T-helper 2 cell treated with Interferon-gamma antibody and Interleukin-4, amounts not matched to agents 100 ng/mL and 5 ng/mL, for 36 hours (primary cell): ENCODE results near the gene PABPC1L2A. TPM values are rescaled to one million over a fixed set of nuclear protein-coding genes. Genes with fewer than 3 reads are reported as not detected.
"Not testable (repeated sequence)": the region's sequence is repeated elsewhere in the genome, so short reads cannot be mapped to it uniquely, and the experiment has no call there.

ENCODE experiments used
- intact Hi-C: fragments of 100-400 bp; cut with micrococcal nuclease; formaldehyde crosslinking; loops from one replicate; pipeline ENCODE4 v1.15.1; 2023
- total RNA-seq: library from RNA; stranded (reverse); gene quantifications from 2 replicates; pipeline ENCODE4 v1.2.3, GENCODE V29; 2022

Gene PABPC1L2A
- total RNA-seq, result not detected in 2 replicates

GRCh38 chrX:73079024-73079562 lies at the start of gene PABPC1L2A:
PABPC1L2A (minus strand) TSS chrX:73079512; CDS start chrX:73079386, 126 bp downstream.
- intact Hi-C loops, result not testable (repeated sequence)

GRCh38 chrX:73127700-73128241 lies 48.5 kb upstream of the PABPC1L2A start:
- intact Hi-C loops, result no loop called here

- intact Hi-C loops, result no loop called here
Measured at GRCh38 chrX:73126240-73126639, 46.9 kb upstream of the PABPC1L2A start.

- intact Hi-C loops, result not testable (repeated sequence)
Measured at GRCh38 chrX:73099505-73099904, 20.2 kb upstream of the PABPC1L2A start.

- intact Hi-C loops, result not testable (repeated sequence)
Measured at GRCh38 chrX:73086766-73087165, 7.5 kb upstream of the PABPC1L2A start.

- intact Hi-C loops, result not testable (repeated sequence)
Measured at GRCh38 chrX:73079884-73080283, 572 bp upstream of the PABPC1L2A start.

GRCh38 chrX:73078597-73078996 lies 715 bp downstream of the PABPC1L2A start:
- intact Hi-C loops, result not testable (repeated sequence)

GRCh38 chrX:73076838-73077237 lies 2.5 kb downstream of the PABPC1L2A start:
- intact Hi-C loops, result no loop called here

GRCh38 chrX:73069365-73070035 lies 9.8 kb downstream of the PABPC1L2A start:
- intact Hi-C loops, result no loop called here

- intact Hi-C loops, result no loop called here
Measured at GRCh38 chrX:73068467-73069364, 10.6 kb downstream of the PABPC1L2A start.

- intact Hi-C loops, result not testable (repeated sequence)
Measured at GRCh38 chrX:73067761-73068466, 11.4 kb downstream of the PABPC1L2A start.

- intact Hi-C loops, result no loop called here
Measured at GRCh38 chrX:73028876-73029275, 50.4 kb downstream of the PABPC1L2A start.

Other genes with a start within 250 kb of the PABPC1L2A start
- not detected in 2 replicates for gene FAM236C, start 166.9 kb downstream of the PABPC1L2A start, total RNA-seq
- not detected in 2 replicates for gene FAM236A, start 141.3 kb downstream of the PABPC1L2A start, total RNA-seq
- gene DMRTC1, start 135.7 kb downstream of the PABPC1L2A start, total RNA-seq, result not detected in 2 replicates
- gene PABPC1L2B, start 76.6 kb downstream of the PABPC1L2A start, total RNA-seq, result not detected in 2 replicates
- 2.4 and 2.9 TPM in 2 replicates for gene NAP1L2, start 135.3 kb upstream of the PABPC1L2A start, total RNA-seq